GM20000 (cell line): ENCODE measurements around the gene ARHGEF3.

Source experiments
- DNase-seq: peaks from one replicate; pipeline ENCODE4 v3.0.0; 2012; ENCODE audit warnings: low spot score
- CTCF ChIP-seq: IDR thresholded peaks from 2 replicates; pipeline ENCODE4 v1.5.1; 2012; ENCODE audit warnings: mild to moderate bottlenecking, control low read depth; ENCODE audit errors: extremely low read depth, missing control alignments

Gene ARHGEF3

GRCh38 chr3:56744016-56744415 is 57.7 kb downstream of the ARHGEF3 start:
- no peak for TF ChIP-seq CTCF
- DNase-seq, result no peak

DNA sequence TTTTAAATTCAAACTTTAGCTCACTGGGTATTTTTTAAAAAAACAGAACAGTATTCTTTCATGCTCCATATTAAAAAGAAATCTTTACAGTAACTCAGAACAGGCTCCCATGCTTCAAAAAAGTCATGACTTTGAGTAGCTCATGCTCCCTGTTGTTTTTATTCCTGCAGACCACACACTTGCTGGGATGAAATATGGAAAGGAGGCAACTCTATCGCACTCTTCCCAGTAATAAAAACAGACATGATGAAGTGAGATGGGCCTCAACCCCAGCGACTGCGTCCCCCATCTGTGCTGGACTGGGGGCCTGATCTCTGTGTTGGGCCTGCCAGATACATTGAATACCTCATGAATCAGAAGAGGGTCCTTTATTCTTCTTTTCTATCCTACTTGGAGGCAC is 58.9 kb downstream of the ARHGEF3 start:
- TF ChIP-seq CTCF, result no peak
- DNase-seq, result no peak

- no peak for TF ChIP-seq CTCF
- no peak for DNase-seq
Measured at GRCh38 chr3:56739036-56739435, 62.7 kb downstream of the ARHGEF3 start.

DNA sequence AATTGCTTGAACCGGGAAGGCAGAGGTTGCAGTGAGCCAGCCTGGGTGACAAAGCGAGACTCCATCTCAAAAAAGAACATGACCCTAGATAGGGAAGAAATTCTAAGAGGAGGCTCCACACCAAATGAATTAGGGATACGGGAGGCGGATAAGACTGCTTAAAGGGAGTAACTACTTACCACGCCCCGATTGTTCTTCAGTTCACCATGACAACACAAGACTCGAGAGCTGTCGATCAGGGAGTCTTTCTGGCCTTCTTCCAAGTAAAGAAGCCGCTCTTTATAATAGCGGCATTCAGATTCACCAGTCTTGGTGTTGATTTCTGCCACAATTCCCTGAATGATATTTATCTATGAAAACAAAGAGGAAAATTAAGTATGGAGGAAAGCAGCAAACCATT is 64.7 kb downstream of the ARHGEF3 start:
- no peak for DNase-seq
- no peak for TF ChIP-seq CTCF

- no peak for DNase-seq
- TF ChIP-seq CTCF, result no peak
Measured at GRCh38 chr3:56732109-56732508, 69.6 kb downstream of the ARHGEF3 start.

- DNase-seq, result peak; percentile 79
- TF ChIP-seq CTCF, result no peak
Measured at GRCh38 chr3:56725175-56725574, 76.6 kb downstream of the ARHGEF3 start.

DNA sequence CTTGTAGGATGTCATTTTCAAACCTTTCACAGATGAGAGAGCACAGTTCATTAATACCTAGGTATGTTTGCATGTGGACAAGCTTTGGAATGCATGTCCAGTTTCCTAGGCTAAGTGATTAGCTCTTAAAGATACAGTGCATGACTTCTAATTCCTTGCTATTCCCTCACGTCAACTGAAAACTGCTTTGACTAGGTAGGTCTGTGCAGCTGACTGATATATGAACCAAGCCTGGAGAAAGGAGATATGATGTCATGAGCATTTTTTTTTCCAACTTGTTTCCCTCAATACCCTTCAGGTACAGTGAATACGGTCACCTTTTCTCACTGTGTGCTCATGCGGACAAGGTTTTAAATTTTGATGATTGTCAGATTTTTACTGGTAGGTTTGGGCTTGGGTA is 77.1 kb downstream of the ARHGEF3 start:
- DNase-seq, result no peak
- TF ChIP-seq CTCF, result no peak
